Measurements from ENCODE around the gene KCNIP1. TPM values are rescaled to one million over a fixed set of nuclear protein-coding genes. Genes with fewer than 3 reads are reported as not detected.
A peak's percentile ranks its signal among the peaks of the same experiment; 100 is the strongest.

KCNIP1 gene
- total RNA-seq, 1 experiment from 2014 or later: not detected

DNA sequence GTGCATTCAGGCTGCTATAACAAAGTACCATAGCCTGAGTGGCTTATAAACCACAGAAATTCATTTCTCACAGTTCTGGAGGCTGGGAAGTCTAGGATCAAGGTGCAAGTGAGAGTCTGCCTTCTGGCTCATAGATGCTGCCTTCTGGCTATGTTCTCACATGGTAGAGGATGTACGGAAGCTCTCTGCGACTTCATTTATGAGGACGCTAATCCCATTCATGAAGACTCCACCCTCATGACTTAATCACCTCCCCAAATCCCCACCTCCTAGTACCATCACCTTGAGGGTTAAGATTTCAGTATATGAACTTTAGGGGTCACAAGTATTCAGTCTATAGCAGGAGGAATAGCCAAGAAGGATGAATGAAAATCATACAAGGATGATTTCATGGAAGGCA, 37.3 kb upstream of the KCNIP1 start:
- ChIA-PET POLR2A (interaction anchor here (0.9 kb wide), 1 partner anchor 19 kb away, joined by 3 read pairs; no protein-coding TSS in a partner anchor), CTCF (no interaction called here), RAD21 (ENCODE audit: low non-redundant PET in 1 of 2, low total read pairs in 2 of 2, uncharacterized antibody in 2 of 2, unreplicated experiment in 2 of 2) (no interaction called here)
- Histone ChIP-seq H3K27ac (ENCODE audit: low read depth, low read length) (no peak overlapping the region), H3K9me3 (ENCODE audit: control insufficient read depth in 1 of 2, insufficient read depth in 1 of 2, low read depth in 1 of 2, low read length in 2 of 2) (no peaks in the 10 kb centered on the region), H3K9ac (ENCODE audit: low read length) (no peak overlapping the region), H3K4me2 (ENCODE audit: low read length) (peak overlapping the region; percentile 28), H3K27me3 (ENCODE audit: insufficient read depth, low read length) (peaks cover 38% of the 10 kb centered on the region), H3K36me3 (ENCODE audit: control insufficient read depth in 1 of 2, insufficient read depth in 2 of 2, low read length in 2 of 2) (no peaks in the 10 kb centered on the region), H3K79me2 (ENCODE audit: insufficient read depth, low read length) (no peaks in the 10 kb centered on the region), H3K4me1 (ENCODE audit: control insufficient read depth in 1 of 2, insufficient read depth in 2 of 2, low read length in 2 of 2) (peaks cover 0 to 9% of the 10 kb centered on the region in 2 experiments; a peak in 1 of 4 replicates), H3K4me3 (replicated peaks in 1 of 2; ENCODE audit: low read depth in 1 of 2, low read length in 2 of 2) (no peak overlapping the region), H3K9me2 (ENCODE audit: insufficient read depth) (no peaks in the 10 kb centered on the region), H4K20me1 (ENCODE audit: insufficient read depth) (no peaks in the 10 kb centered on the region), H2AFZ (ENCODE audit: low read depth, low read length, poor library complexity, severe bottlenecking) (no peak overlapping the region)
- BruUV-seq (replicated peaks): no TSS peak
- DNase-seq (ENCODE audit: low read depth, low spot score) (no peak), ATAC-seq (0 out of 2 replicates have a peak, but pooled peaks have one; percentile 14)
- TF ChIP-seq ZNF274 (IDR thresholded peaks at IDR 0.05; ENCODE audit: low read depth, low read length) (no peak), POLR2A (IDR thresholded peaks at IDR 0.05; ENCODE audit: borderline replicate concordance, extremely low read depth, insufficient read depth, insufficient read length) (no peak), ELF1 (IDR thresholded peaks at IDR 0.05; ENCODE audit: borderline replicate concordance, low read depth) (no peak), CEBPB (IDR thresholded peaks at IDR 0.05; ENCODE audit: low read depth) (no peak), EZH2 (IDR thresholded peaks at IDR 0.05) (no peak), FOSL1 (IDR thresholded peaks at IDR 0.05; ENCODE audit: low read depth) (no peak), SRF (IDR thresholded peaks at IDR 0.05; ENCODE audit: low read depth) (no peak), RAD21 (IDR thresholded peaks at IDR 0.05; ENCODE audit: low read depth) (no peak)
- TF ChIP-seq, protein P1, sequence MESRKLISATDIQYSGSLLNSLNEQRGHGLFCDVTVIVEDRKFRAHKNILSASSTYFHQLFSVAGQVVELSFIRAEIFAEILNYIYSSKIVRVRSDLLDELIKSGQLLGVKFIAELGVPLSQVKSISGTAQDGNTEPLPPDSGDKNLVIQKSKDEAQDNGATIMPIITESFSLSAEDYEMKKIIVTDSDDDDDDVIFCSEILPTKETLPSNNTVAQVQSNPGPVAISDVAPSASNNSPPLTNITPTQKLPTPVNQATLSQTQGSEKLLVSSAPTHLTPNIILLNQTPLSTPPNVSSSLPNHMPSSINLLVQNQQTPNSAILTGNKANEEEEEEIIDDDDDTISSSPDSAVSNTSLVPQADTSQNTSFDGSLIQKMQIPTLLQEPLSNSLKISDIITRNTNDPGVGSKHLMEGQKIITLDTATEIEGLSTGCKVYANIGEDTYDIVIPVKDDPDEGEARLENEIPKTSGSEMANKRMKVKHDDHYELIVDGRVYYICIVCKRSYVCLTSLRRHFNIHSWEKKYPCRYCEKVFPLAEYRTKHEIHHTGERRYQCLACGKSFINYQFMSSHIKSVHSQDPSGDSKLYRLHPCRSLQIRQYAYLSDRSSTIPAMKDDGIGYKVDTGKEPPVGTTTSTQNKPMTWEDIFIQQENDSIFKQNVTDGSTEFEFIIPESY (IDR thresholded peaks at IDR 0.05; ENCODE audit: extremely low read depth, insufficient replicate concordance, low read length): no peak
- TF ChIP-seq, protein P2, sequence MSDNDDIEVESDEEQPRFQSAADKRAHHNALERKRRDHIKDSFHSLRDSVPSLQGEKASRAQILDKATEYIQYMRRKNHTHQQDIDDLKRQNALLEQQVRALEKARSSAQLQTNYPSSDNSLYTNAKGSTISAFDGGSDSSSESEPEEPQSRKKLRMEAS (IDR thresholded peaks at IDR 0.05): no peak
- TF ChIP-seq, protein P3, sequence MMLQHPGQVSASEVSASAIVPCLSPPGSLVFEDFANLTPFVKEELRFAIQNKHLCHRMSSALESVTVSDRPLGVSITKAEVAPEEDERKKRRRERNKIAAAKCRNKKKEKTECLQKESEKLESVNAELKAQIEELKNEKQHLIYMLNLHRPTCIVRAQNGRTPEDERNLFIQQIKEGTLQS (IDR thresholded peaks at IDR 0.05): no peak
- TF ChIP-seq, protein P4, sequence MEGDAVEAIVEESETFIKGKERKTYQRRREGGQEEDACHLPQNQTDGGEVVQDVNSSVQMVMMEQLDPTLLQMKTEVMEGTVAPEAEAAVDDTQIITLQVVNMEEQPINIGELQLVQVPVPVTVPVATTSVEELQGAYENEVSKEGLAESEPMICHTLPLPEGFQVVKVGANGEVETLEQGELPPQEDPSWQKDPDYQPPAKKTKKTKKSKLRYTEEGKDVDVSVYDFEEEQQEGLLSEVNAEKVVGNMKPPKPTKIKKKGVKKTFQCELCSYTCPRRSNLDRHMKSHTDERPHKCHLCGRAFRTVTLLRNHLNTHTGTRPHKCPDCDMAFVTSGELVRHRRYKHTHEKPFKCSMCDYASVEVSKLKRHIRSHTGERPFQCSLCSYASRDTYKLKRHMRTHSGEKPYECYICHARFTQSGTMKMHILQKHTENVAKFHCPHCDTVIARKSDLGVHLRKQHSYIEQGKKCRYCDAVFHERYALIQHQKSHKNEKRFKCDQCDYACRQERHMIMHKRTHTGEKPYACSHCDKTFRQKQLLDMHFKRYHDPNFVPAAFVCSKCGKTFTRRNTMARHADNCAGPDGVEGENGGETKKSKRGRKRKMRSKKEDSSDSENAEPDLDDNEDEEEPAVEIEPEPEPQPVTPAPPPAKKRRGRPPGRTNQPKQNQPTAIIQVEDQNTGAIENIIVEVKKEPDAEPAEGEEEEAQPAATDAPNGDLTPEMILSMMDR (IDR thresholded peaks at IDR 0.05 in 2 of 3, conservative IDR thresholded peaks at IDR 0.05 in 1 of 3; ENCODE audit: borderline replicate concordance in 1 of 3, insufficient read depth in 1 of 3, low read depth in 2 of 3, low read length in 2 of 3): no peak
- intact Hi-C loops (cut with micrococcal nuclease): no loop called here
